HEK293 (cell line): ENCODE results near the gene TTC23L.

Source experiments
- ZNF560 ChIP-seq: fragments of 450-650 bp; formaldehyde crosslinking; IDR thresholded peaks from 2 replicates; pipeline ENCODE4 v1.5.1; 2017; ENCODE audit warnings: missing biosample characterization, missing genetic modification characterization, borderline replicate concordance
- ZNF768 ChIP-seq: fragments of 450-650 bp; formaldehyde crosslinking; IDR thresholded peaks from 2 replicates; pipeline ENCODE4 v1.5.1; 2018; ENCODE audit warnings: missing biosample characterization, mild to moderate bottlenecking, missing genetic modification characterization
- ZNF776 ChIP-seq: fragments of 450-650 bp; formaldehyde crosslinking; IDR thresholded peaks from 2 replicates; pipeline ENCODE4 v1.5.0; 2017; ENCODE audit warnings: missing biosample characterization, missing genetic modification characterization, borderline replicate concordance
- ZNF830 ChIP-seq: fragments of 450-650 bp; IDR thresholded peaks from 2 replicates; pipeline ENCODE4 v1.5.0; 2018; ENCODE audit warnings: missing biosample characterization, missing genetic modification characterization, low read depth, mild to moderate bottlenecking, moderate library complexity
- TF ChIP-seq, protein P1 (sequence below): fragments of 450-650 bp; formaldehyde crosslinking; IDR thresholded peaks from 2 replicates; pipeline ENCODE4 v1.5.1; 2016; ENCODE audit warnings: missing biosample characterization, missing genetic modification characterization
- TF ChIP-seq, protein P2 (sequence below): fragments of 450-650 bp; formaldehyde crosslinking; IDR thresholded peaks from 2 replicates; pipeline ENCODE4 v1.5.1; 2016; ENCODE audit warnings: missing biosample characterization, missing genetic modification characterization
- TF ChIP-seq, protein P3 (sequence below): fragments of 450-650 bp; formaldehyde crosslinking; IDR thresholded peaks from 2 replicates; pipeline ENCODE4; 2016; ENCODE audit warnings: missing biosample characterization, missing genetic modification characterization

DNA sequence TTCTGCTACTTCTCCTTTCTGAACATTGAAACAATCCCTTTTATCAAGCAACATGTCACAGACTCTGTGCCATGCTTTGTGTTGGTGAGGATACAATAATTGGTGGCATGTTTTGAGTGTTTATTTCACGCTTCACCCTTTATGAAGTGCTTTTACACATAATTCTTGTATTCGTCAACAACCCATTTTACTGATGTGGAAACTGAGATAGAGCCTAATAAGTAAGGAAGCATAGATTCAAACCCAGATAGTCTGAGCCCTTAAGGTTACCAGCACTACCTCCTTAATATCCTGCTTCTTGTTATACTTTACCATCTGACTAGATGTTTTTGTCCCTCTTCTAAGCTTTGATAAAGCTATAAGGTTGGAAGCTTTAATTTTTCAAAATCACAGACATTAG lies 49.3 kb upstream of the TTC23L start:
- TF ChIP-seq, protein P1, sequence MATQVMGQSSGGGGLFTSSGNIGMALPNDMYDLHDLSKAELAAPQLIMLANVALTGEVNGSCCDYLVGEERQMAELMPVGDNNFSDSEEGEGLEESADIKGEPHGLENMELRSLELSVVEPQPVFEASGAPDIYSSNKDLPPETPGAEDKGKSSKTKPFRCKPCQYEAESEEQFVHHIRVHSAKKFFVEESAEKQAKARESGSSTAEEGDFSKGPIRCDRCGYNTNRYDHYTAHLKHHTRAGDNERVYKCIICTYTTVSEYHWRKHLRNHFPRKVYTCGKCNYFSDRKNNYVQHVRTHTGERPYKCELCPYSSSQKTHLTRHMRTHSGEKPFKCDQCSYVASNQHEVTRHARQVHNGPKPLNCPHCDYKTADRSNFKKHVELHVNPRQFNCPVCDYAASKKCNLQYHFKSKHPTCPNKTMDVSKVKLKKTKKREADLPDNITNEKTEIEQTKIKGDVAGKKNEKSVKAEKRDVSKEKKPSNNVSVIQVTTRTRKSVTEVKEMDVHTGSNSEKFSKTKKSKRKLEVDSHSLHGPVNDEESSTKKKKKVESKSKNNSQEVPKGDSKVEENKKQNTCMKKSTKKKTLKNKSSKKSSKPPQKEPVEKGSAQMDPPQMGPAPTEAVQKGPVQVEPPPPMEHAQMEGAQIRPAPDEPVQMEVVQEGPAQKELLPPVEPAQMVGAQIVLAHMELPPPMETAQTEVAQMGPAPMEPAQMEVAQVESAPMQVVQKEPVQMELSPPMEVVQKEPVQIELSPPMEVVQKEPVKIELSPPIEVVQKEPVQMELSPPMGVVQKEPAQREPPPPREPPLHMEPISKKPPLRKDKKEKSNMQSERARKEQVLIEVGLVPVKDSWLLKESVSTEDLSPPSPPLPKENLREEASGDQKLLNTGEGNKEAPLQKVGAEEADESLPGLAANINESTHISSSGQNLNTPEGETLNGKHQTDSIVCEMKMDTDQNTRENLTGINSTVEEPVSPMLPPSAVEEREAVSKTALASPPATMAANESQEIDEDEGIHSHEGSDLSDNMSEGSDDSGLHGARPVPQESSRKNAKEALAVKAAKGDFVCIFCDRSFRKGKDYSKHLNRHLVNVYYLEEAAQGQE = no peak
- TF ChIP-seq ZNF830 = no peak
- TF ChIP-seq, protein P2, sequence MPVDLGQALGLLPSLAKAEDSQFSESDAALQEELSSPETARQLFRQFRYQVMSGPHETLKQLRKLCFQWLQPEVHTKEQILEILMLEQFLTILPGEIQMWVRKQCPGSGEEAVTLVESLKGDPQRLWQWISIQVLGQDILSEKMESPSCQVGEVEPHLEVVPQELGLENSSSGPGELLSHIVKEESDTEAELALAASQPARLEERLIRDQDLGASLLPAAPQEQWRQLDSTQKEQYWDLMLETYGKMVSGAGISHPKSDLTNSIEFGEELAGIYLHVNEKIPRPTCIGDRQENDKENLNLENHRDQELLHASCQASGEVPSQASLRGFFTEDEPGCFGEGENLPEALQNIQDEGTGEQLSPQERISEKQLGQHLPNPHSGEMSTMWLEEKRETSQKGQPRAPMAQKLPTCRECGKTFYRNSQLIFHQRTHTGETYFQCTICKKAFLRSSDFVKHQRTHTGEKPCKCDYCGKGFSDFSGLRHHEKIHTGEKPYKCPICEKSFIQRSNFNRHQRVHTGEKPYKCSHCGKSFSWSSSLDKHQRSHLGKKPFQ = no peak
- TF ChIP-seq, protein P3, sequence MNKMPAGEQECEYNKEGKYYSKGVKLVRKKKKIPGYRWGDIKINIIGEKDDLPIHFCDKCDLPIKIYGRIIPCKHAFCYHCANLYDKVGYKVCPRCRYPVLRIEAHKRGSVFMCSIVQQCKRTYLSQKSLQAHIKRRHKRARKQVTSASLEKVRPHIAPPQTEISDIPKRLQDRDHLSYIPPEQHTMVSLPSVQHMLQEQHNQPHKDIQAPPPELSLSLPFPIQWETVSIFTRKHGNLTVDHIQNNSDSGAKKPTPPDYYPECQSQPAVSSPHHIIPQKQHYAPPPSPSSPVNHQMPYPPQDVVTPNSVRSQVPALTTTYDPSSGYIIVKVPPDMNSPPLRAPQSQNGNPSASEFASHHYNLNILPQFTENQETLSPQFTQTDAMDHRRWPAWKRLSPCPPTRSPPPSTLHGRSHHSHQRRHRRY (tag by site-specific recombination) = no peak
- no peak for TF ChIP-seq ZNF768
- no peak for TF ChIP-seq ZNF776 (tag by site-specific recombination)
- no peak for TF ChIP-seq ZNF560 (tag by site-specific recombination)
